ENCODE results near the gene VWA2.

The VWA2 gene

DNA sequence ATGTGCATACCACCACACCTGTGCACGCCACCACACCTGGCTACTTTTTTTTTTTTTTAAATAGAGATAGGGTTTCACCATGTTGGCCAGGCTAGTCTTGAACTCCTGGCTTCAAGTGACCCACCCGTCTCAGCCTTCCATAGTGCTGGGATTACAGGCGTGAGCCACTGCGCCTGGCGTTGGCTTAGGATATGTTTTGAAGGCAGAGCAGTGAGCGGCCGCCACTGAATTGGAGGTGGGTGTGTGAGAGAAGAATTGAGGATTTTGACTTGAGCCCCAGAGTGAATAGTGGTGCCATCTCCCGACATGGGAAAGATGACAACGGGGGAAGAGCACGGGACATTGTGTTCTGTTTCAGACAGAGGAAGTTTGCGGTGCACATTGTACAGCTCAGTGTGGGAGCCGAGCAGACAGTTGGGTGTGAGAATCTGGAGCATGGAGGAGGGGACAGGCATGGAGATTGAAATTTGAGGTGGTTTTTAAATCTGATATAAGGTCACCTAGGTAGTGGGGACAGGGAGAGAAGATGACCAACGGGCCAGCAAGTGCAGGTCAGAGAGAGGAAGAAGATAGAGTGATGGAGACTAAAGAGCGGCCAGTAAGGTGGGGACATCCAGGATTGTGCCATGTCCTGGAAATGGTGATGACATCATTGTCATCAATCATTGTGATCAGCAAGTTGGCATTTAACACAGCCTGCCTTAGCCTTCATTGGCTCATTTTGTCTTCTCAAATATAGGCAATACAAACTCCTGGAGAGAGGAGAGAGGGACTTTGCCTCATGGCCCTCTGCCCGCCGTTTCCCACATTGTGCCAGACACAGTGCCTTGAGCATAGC is 35.8 kb downstream of the VWA2 start:
- ATAC-seq = no peak
- no peak for TF ChIP-seq CSDC2 (CRISPR knock-in tag; IDR thresholded peaks at IDR 0.05)
- no peak for TF ChIP-seq ZFP3 (CRISPR knock-in tag; IDR thresholded peaks at IDR 0.05)
- no peak for TF ChIP-seq CREB5 (CRISPR knock-in tag; IDR thresholded peaks at IDR 0.05; ENCODE audit: low read depth)
- no peak for TF ChIP-seq BACH2 (CRISPR knock-in tag; IDR thresholded peaks at IDR 0.05; ENCODE audit: borderline replicate concordance)
- TF ChIP-seq TOX (CRISPR knock-in tag; IDR thresholded peaks at IDR 0.05; ENCODE audit: borderline replicate concordance) = no peak
- TF ChIP-seq ZNF8 (CRISPR knock-in tag; IDR thresholded peaks at IDR 0.05) = no peak
- TF ChIP-seq RARB (CRISPR knock-in tag; IDR thresholded peaks at IDR 0.05) = no peak

- TF ChIP-seq TCF4 (CRISPR knock-in tag; IDR thresholded peaks at IDR 0.05; ENCODE audit: borderline replicate concordance) = no peak
- no peak for TF ChIP-seq ESRRG (CRISPR knock-in tag; IDR thresholded peaks at IDR 0.05)
- no peak for TF ChIP-seq BACH2 (CRISPR knock-in tag; IDR thresholded peaks at IDR 0.05; ENCODE audit: borderline replicate concordance)
- no peak for TF ChIP-seq OSR1 (CRISPR knock-in tag; IDR thresholded peaks at IDR 0.05)
- TF ChIP-seq SNAI2 (CRISPR knock-in tag; IDR thresholded peaks at IDR 0.05) = no peak
- TF ChIP-seq, protein P1, sequence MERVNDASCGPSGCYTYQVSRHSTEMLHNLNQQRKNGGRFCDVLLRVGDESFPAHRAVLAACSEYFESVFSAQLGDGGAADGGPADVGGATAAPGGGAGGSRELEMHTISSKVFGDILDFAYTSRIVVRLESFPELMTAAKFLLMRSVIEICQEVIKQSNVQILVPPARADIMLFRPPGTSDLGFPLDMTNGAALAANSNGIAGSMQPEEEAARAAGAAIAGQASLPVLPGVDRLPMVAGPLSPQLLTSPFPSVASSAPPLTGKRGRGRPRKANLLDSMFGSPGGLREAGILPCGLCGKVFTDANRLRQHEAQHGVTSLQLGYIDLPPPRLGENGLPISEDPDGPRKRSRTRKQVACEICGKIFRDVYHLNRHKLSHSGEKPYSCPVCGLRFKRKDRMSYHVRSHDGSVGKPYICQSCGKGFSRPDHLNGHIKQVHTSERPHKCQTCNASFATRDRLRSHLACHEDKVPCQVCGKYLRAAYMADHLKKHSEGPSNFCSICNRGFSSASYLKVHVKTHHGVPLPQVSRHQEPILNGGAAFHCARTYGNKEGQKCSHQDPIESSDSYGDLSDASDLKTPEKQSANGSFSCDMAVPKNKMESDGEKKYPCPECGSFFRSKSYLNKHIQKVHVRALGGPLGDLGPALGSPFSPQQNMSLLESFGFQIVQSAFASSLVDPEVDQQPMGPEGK (CRISPR knock-in tag; IDR thresholded peaks at IDR 0.05; ENCODE audit: borderline replicate concordance) = no peak
- TF ChIP-seq CSDC2 (CRISPR knock-in tag; IDR thresholded peaks at IDR 0.05) = no peak
- ATAC-seq = no peak
Observed at GRCh38 chr10:114276066-114276465, 37.0 kb downstream of the VWA2 start.

- no peak for ATAC-seq
- no peak for TF ChIP-seq ZC3H10 (CRISPR knock-in tag; IDR thresholded peaks at IDR 0.05)
- TF ChIP-seq SNAI2 (CRISPR knock-in tag; IDR thresholded peaks at IDR 0.05) = no peak
Observed at GRCh38 chr10:114276671-114277070, 37.6 kb downstream of the VWA2 start.

DNA sequence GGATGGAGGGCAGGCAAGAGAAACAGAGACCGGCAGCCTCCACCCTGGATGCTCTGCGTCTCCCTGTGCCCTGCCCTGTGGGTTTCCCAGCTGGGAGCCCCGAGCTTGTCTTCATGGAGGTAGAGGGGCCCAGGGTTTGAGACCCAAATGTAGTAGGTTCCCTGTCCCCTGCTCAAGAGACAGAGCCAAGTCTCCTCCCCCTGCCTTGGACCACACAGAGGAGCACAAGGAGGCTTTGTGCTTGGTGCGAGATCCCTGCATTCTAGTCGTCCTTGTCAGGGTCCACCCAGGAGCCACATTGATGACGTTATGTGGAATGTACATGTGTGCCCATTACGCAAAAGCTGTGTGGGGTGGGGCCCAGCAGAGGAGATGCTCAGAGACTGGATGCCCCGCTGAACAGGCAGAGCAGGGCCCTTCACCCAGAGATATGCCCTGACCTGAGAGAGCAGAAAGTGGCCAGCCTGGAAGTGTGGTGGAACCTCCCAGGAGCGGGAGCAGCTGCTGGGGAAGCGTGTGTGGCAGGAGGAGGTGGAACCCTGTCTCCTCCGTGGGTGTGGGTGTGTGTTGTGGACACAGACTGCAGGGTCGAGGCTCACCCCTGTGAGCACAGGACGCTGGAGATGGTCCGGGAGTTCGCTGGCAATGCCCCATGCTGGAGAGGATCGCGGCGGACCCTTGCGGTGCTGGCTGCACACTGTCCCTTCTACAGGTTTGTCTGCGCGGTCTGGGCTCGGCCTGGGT is 39.3 kb downstream of the VWA2 start:
- TF ChIP-seq GLIS3 (CRISPR knock-in tag; IDR thresholded peaks at IDR 0.05) (no peak), PPARA (CRISPR knock-in tag; IDR thresholded peaks at IDR 0.05; ENCODE audit: borderline replicate concordance) (no peak), POU6F1 (CRISPR knock-in tag; IDR thresholded peaks at IDR 0.05; ENCODE audit: borderline replicate concordance, low read depth) (no peak), ZNF8 (CRISPR knock-in tag; IDR thresholded peaks at IDR 0.05) (no peak), CSDC2 (CRISPR knock-in tag; IDR thresholded peaks at IDR 0.05) (no peak), RARB (CRISPR knock-in tag; IDR thresholded peaks at IDR 0.05) (no peak), SNAI2 (CRISPR knock-in tag; IDR thresholded peaks at IDR 0.05) (no peak), ESRRG (CRISPR knock-in tag; IDR thresholded peaks at IDR 0.05) (no peak), ZC3H10 (CRISPR knock-in tag; IDR thresholded peaks at IDR 0.05) (no peak), ZNF70 (CRISPR knock-in tag; IDR thresholded peaks at IDR 0.05) (no peak), CSRNP3 (CRISPR knock-in tag; IDR thresholded peaks at IDR 0.05) (no peak), CREB5 (CRISPR knock-in tag; IDR thresholded peaks at IDR 0.05; ENCODE audit: low read depth) (no peak), ZFP3 (CRISPR knock-in tag; IDR thresholded peaks at IDR 0.05) (no peak), BACH2 (CRISPR knock-in tag; IDR thresholded peaks at IDR 0.05; ENCODE audit: borderline replicate concordance) (no peak), TOX (CRISPR knock-in tag; IDR thresholded peaks at IDR 0.05; ENCODE audit: borderline replicate concordance) (no peak), ZFP30 (CRISPR knock-in tag; IDR thresholded peaks at IDR 0.05) (no peak)
- TF ChIP-seq, protein P2, sequence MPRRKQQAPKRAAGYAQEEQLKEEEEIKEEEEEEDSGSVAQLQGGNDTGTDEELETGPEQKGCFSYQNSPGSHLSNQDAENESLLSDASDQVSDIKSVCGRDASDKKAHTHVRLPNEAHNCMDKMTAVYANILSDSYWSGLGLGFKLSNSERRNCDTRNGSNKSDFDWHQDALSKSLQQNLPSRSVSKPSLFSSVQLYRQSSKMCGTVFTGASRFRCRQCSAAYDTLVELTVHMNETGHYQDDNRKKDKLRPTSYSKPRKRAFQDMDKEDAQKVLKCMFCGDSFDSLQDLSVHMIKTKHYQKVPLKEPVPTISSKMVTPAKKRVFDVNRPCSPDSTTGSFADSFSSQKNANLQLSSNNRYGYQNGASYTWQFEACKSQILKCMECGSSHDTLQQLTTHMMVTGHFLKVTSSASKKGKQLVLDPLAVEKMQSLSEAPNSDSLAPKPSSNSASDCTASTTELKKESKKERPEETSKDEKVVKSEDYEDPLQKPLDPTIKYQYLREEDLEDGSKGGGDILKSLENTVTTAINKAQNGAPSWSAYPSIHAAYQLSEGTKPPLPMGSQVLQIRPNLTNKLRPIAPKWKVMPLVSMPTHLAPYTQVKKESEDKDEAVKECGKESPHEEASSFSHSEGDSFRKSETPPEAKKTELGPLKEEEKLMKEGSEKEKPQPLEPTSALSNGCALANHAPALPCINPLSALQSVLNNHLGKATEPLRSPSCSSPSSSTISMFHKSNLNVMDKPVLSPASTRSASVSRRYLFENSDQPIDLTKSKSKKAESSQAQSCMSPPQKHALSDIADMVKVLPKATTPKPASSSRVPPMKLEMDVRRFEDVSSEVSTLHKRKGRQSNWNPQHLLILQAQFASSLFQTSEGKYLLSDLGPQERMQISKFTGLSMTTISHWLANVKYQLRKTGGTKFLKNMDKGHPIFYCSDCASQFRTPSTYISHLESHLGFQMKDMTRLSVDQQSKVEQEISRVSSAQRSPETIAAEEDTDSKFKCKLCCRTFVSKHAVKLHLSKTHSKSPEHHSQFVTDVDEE (CRISPR knock-in tag; IDR thresholded peaks at IDR 0.05) = no peak
- TF ChIP-seq, protein P1 (CRISPR knock-in tag; IDR thresholded peaks at IDR 0.05; ENCODE audit: borderline replicate concordance) = no peak
- no peak for ATAC-seq

Data from SK-N-SH treated with all-trans-retinoic acid at 6 μM for 48 hours (cell line).